GM18951 (cell line): ENCODE results near the gene LRIT1.

ENCODE experiments used
- POLR2A ChIP-seq: IDR thresholded peaks from 4 replicates; pipeline ENCODE4 v1.6.1; 2011; ENCODE audit warnings: mild to moderate bottlenecking; ENCODE audit not compliant: insufficient read length, insufficient read depth; ENCODE audit errors: extremely low read depth
- in situ Hi-C: fragments of 300-500 bp; cut with MboI; formaldehyde crosslinking; loops from one replicate; pipeline ENCODE4 v1.12.0; 2022; ENCODE audit warnings: low sequenced_read_pairs, mixed read lengths, inconsistent platforms; ENCODE audit not compliant: unreplicated experiment

Gene LRIT1

GRCh38 chr10:84185526-84186175 is 55.7 kb downstream of the LRIT1 start:
- no peak for TF ChIP-seq POLR2A
- in situ Hi-C loops = no loop called here

- TF ChIP-seq POLR2A = no peak
- in situ Hi-C loops = no loop called here
Measured at GRCh38 chr10:84184517-84184916, 56.8 kb downstream of the LRIT1 start.

GRCh38 chr10:84181631-84182030 is 59.7 kb downstream of the LRIT1 start:
- no peak for TF ChIP-seq POLR2A
- in situ Hi-C loops = no loop called here
